Stimulated activated CD8-positive, alpha-beta memory T cell treated with anti-CD3 and anti-CD28 coated beads, Interleukin-7, amount 100 ng/mL, for 4 hours (primary cell): ENCODE measurements around the gene USE1.

Source experiments
- DNase-seq, 2 donors: peaks; one replicate each; pipeline ENCODE4 v3.0.0-alpha.2; 2020; ENCODE audit warnings: low read depth in 2 of 2

USE1 gene

GRCh38 chr19:17235971-17236777 lies 21.0 kb downstream of the USE1 start:
- no peak for DNase-seq

- no peak for DNase-seq
Observed at GRCh38 chr19:17236811-17237543, 21.8 kb downstream of the USE1 start.

- DNase-seq, result no peak
Observed at GRCh38 chr19:17237747-17238706, 22.9 kb downstream of the USE1 start.

GRCh38 chr19:17240062-17240752 lies 25.1 kb downstream of the USE1 start:
- no peak for DNase-seq

GRCh38 chr19:17240826-17241399 lies 25.8 kb downstream of the USE1 start:
- no peak for DNase-seq

- DNase-seq, result no peak
Observed at GRCh38 chr19:17242431-17243208, 27.5 kb downstream of the USE1 start.

GRCh38 chr19:17243211-17243829 lies 28.2 kb downstream of the USE1 start:
- DNase-seq, result no peak

- DNase-seq, result no peak
Observed at GRCh38 chr19:17243830-17244617, 28.9 kb downstream of the USE1 start.

- no peak for DNase-seq
Observed at GRCh38 chr19:17244618-17245534, 29.7 kb downstream of the USE1 start.

GRCh38 chr19:17245535-17245984 lies 30.4 kb downstream of the USE1 start, which contains the start of gene NR2F6:
Gene NR2F6 (minus strand): TSS chr19:17245919. CDS start chr19:17245220, 699 bp downstream.
- no peak for DNase-seq

GRCh38 chr19:17246681-17247425 lies 31.7 kb downstream of the USE1 start:
- no peak for DNase-seq

- DNase-seq, result no peak
Observed at GRCh38 chr19:17248011-17248776, 33.0 kb downstream of the USE1 start.

GRCh38 chr19:17249887-17250548 lies 34.9 kb downstream of the USE1 start:
- no peak for DNase-seq

GRCh38 chr19:17254636-17255035 lies 39.5 kb downstream of the USE1 start:
- DNase-seq, result no peak

- DNase-seq, result no peak
Observed at GRCh38 chr19:17255150-17255621, 40.0 kb downstream of the USE1 start.
